HepG2 (cell line): Measurements from ENCODE around the gene N4BP2L1. TPM values are rescaled to one million over a fixed set of nuclear protein-coding genes. Genes with fewer than 3 reads are reported as not detected.
A peak's percentile ranks its signal among the peaks of the same experiment; 100 is the strongest.

Experiments
- ATAC-seq: fragments of 200-7000 bp; cut with Tn5 transposase; 3 replicates; pipeline ENCODE4 v1.9.1; 2020; ENCODE audit warnings: mild to moderate bottlenecking, moderate library complexity
- BruUV-seq: library from RNA; stranded (reverse); fragments of 400-500 nt; replicated peaks from 2 replicates; lab custom pipeline; 2021; lab: Mats Ljungman, UMichigan
- CTCF ChIA-PET: fragments of 300-600 bp; formaldehyde crosslinking; extraction: SDS; loops from one replicate; lab custom pipeline; 2021; ENCODE audit warnings: low total read pairs, inconsistent platforms, low intra/inter-chr PET ratio; lab: Yijun Ruan, JAX
- POLR2A ChIA-PET: fragments of 350-600 bp; sonication (Branson Sonifier 250); formaldehyde crosslinking; loops from one replicate; lab custom pipeline; 2020; ENCODE audit warnings: antibody characterized with exemption, inconsistent platforms; lab: Yijun Ruan, JAX
- DNase-seq: peaks from one replicate; pipeline ENCODE4 v3.0.0-alpha.2; 2015; ENCODE audit warnings: low spot score
- FAIRE-seq: peaks from 3 replicates; lab custom pipeline; 2011; peaks lifted over from hg19 to GRCh38; lab: Jason Lieb, UNC
- H2AFZ ChIP-seq: one replicate; pipeline ENCODE4 v1.6.1; 2011; ENCODE audit warnings: low read length, inconsistent platforms
- H3K27ac ChIP-seq: fragments of 300-600 bp; 3 replicates; pipeline ENCODE4 v1.8.0; 2011; ENCODE audit warnings: mixed run types, mild to moderate bottlenecking, mixed read lengths, low read length, inconsistent platforms; ENCODE audit not compliant: insufficient read depth; ENCODE audit errors: extremely low read length
- H3K27me3 ChIP-seq, 2 experiments: fragments of 200-600 bp in 1 of 2; 2 replicates in 1 of 2; 3 replicates in 1 of 2; pipeline versions ENCODE4 v1.6.0 to v1.8.0; 2011; ENCODE audit warnings: low read length in 2 of 2, mild to moderate bottlenecking in 2 of 2, moderate library complexity in 2 of 2, inconsistent platforms in 1 of 2; ENCODE audit not compliant: insufficient read depth in 2 of 2, control insufficient read depth in 1 of 2
- H3K36me3 ChIP-seq, 2 experiments: fragments of 200-600 bp in 1 of 2; replicated peaks in 1 of 2; 2 replicates in 1 of 2; 3 replicates in 1 of 2; pipeline versions ENCODE4 v1.5.1 to v1.8.0; 2011; ENCODE audit warnings: low read length in 2 of 2, inconsistent platforms in 1 of 2; ENCODE audit not compliant: insufficient read depth in 2 of 2, control insufficient read depth in 1 of 2
- H3K4me1 ChIP-seq: 2 replicates; pipeline ENCODE4 v1.5.1; 2012; ENCODE audit warnings: low read length, inconsistent platforms; ENCODE audit not compliant: insufficient read depth
- H3K4me2 ChIP-seq: 2 replicates; pipeline ENCODE4 v1.6.0; 2011; ENCODE audit warnings: low read depth, low read length, inconsistent platforms
- H3K4me3 ChIP-seq, 3 experiments: fragments of 200-600 bp in 1 of 3; sonication (generic), shearing (Covaris generic) in 1 of 3; replicated peaks in 1 of 3; 2 replicates each; pipeline ENCODE4 v1.5.1; 2011 to 2016; ENCODE audit warnings: low read length in 3 of 3, inconsistent platforms in 2 of 3, low read depth in 2 of 3, mild to moderate bottlenecking in 2 of 3, control low read depth in 1 of 3, mixed read lengths in 1 of 3; ENCODE audit not compliant: insufficient read depth in 1 of 3
- H3K79me2 ChIP-seq: one replicate; pipeline ENCODE4 v1.6.1; 2011; ENCODE audit warnings: low read length, inconsistent platforms; ENCODE audit not compliant: insufficient read depth
- H3K9ac ChIP-seq: 2 replicates; pipeline ENCODE4 v1.6.0; 2011; ENCODE audit warnings: mild to moderate bottlenecking, low read depth, low read length, inconsistent platforms; ENCODE audit not compliant: insufficient read depth
- H3K9me3 ChIP-seq: 2 replicates; pipeline ENCODE4 v1.5.1; 2012; ENCODE audit warnings: mild to moderate bottlenecking, low read length
- H4K20me1 ChIP-seq: 2 replicates; pipeline ENCODE4 v1.6.0; 2011; ENCODE audit warnings: inconsistent platforms, mild to moderate bottlenecking, low read length, moderate library complexity; ENCODE audit not compliant: insufficient read depth
- ERF ChIP-seq: IDR thresholded peaks from 2 replicates; pipeline ENCODE4 v1.6.1; 2018; ENCODE audit warnings: missing biosample characterization, missing genetic modification reagents
- MEIS1 ChIP-seq: sonication (generic); formaldehyde crosslinking; IDR thresholded peaks from 2 replicates; pipeline ENCODE4 v1.9.0; 2021; ENCODE audit warnings: mild to moderate bottlenecking, missing genetic modification reagents, moderate library complexity, borderline replicate concordance
- TSC22D2 ChIP-seq: sonication (generic); formaldehyde crosslinking; IDR thresholded peaks from 2 replicates; pipeline ENCODE4 v1.5.1; 2020; ENCODE audit warnings: missing genetic modification reagents, mild to moderate bottlenecking, borderline replicate concordance
- WGBS: methylation state at CpG from one replicate; pipeline ENCODE4 v1.1.6; 2017; ENCODE audit warnings: low lambda C conversion rate; 5-methylcytosine and 5-hydroxymethylcytosine counted together
- in situ Hi-C: cut with HindIII; loops from 2 replicates; pipeline ENCODE4 v1.10.0; 2017; ENCODE audit warnings: low pct_unique_long_range_greater_than_20kb; ENCODE audit not compliant: extremely low pct_ligation_motif_present
- intact Hi-C: fragments of 100-400 bp; cut with micrococcal nuclease; formaldehyde crosslinking; loops from one replicate; pipeline ENCODE4 v1.10.0; 2022; ENCODE audit not compliant: unreplicated experiment
- polyA plus RNA-seq, 8 experiments: library from polyadenylated mRNA; depleted of rRNA in 3 of 8; stranded (reverse) in 7 of 8; unstranded in 1 of 8; fragments of >200 nt; fragmentation: Illumina TruSeq in 4 of 8; extraction: Trizol in 4 of 8; gene quantifications; 2 replicates each; pipeline versions ENCODE4 v1.2.1 to v1.2.3, GENCODE V29; 2011 to 2016; ENCODE audit warnings: low read depth in 4 of 8, missing spikeins in 1 of 8, mixed read lengths in 1 of 8; ENCODE audit not compliant: insufficient read depth in 1 of 8
- total RNA-seq, 5 experiments: library from RNA; depleted of rRNA; stranded (reverse); fragments of >200 nt; fragmentation: Illumina TruSeq; extraction: Trizol; gene quantifications; 2 replicates each; pipeline ENCODE4 v1.2.3, GENCODE V29; 2016; ENCODE audit warnings: low read depth in 1 of 5
- TF ChIP-seq, protein P1 (sequence below): IDR thresholded peaks from 2 replicates; pipeline ENCODE4 v1.6.1; 2018; ENCODE audit warnings: missing genetic modification reagents, mild to moderate bottlenecking, missing compliant biosample characterization
- TF ChIP-seq, protein P2 (sequence below): IDR thresholded peaks from 2 replicates; pipeline ENCODE4 v1.6.1; 2016; ENCODE audit warnings: low read depth, missing genetic modification reagents, missing compliant biosample characterization
- TF ChIP-seq, protein P3 (sequence below): sonication (generic); formaldehyde crosslinking; IDR thresholded peaks from 2 replicates; pipeline ENCODE4 v1.4.0; 2020; ENCODE audit warnings: missing genetic modification reagents
- TF ChIP-seq, protein P4 (sequence below): sonication (generic); formaldehyde crosslinking; conservative IDR thresholded peaks from 2 replicates; pipeline ENCODE4 v1.4.0; 2020; ENCODE audit warnings: missing genetic modification reagents

The N4BP2L1 gene
- total and polyA plus RNA-seq, 2 of the 13 experiments (the other 11 are each of a cell fraction or from before 2014, with no cell fraction given) = 13.2 to 34.5 TPM

DNA sequence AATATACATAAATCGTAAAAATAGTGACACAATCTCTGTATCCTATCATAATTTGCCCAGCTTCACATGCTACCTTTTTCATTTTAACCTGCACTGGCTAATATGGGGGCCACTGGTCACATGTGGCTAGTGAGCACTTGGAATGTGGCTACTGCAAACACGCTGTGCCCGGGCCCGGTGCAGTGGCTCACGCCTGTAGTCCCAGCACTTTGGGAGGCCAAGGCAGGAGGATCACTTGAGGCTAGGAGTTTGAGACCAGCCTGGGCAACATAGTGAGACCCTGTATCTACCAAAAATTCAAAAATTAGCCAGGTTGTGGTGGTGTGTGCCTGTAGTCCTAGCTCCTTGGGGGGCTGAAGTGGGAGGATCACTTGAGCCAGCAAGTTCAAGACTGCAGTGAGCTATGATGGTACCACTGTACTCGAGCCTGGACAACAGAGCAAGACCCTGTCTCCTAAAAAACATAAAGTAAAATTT, 1.5 kb upstream of the N4BP2L1 start (continued):
- TF ChIP-seq, protein P1, sequence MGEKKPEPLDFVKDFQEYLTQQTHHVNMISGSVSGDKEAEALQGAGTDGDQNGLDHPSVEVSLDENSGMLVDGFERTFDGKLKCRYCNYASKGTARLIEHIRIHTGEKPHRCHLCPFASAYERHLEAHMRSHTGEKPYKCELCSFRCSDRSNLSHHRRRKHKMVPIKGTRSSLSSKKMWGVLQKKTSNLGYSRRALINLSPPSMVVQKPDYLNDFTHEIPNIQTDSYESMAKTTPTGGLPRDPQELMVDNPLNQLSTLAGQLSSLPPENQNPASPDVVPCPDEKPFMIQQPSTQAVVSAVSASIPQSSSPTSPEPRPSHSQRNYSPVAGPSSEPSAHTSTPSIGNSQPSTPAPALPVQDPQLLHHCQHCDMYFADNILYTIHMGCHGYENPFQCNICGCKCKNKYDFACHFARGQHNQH (CRISPR knock-in tag) = no peak
- TF ChIP-seq TSC22D2 (CRISPR knock-in tag) = no peak

DNA sequence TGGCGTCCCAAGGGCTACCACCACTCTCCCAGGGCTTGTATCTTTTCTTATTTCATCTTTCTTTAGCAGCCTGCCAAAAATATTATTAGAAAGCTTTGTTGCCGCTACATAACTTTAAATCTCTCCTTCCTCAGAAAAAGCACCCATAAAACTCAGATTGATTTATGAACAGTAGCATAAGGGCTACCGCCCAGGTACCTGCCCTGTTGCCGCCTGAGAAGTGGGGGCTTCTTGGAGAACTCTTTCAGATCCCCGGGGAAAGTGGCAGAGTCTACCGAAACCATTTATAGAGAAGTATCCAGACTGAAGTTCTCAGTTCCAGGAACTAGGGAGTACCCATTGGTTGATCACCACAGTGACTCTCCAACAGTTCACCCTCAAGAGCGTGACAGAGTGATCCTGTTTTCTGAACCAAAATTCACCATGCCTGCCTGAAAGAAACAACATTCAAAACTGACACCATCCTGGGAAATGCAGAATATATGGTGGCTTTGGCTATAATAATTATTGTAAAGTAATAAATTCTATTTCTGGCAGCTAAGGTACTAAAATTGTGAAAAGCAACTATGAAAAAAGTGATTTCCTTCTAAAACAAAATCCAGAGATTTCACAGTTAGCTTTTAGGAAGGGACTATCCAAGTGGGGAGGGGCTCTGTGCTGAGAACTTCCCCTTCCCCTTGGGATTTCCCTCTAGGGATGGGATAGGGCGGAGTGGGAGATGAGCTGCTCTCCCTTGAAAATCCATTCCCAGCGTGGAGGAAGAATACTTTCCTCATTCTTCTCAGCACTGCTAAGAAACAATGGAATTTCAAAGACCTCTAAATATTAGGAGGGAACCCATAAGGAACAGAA, 877 bp upstream of the N4BP2L1 start:
- H3K4me3 ChIP-seq = peak overlapping the region; percentile 76 to 90 (median 85)
- H4K20me1 ChIP-seq = peaks cover 21% of the 10 kb centered on the region; the same call in 1 of the 2 replicates
- DNase-seq = no peak
- TSS peak; percentile 99 for BruUV-seq
- peaks cover 33% of the 10 kb centered on the region for H3K79me2 ChIP-seq
- H3K4me2 ChIP-seq = peak overlapping the region; percentile 88
- peak; percentile 2 for ATAC-seq
- 38% methylated on average over 9 of the region's 9 CpGs for WGBS
- peaks cover 58% of the 10 kb centered on the region for H3K4me1 ChIP-seq
- H2AFZ ChIP-seq = peak overlapping the region; percentile 18
- intact Hi-C loops (loop anchor here (2.0 to 10.0 kb wide), 2 partner anchors 14 to 106 kb away; partner anchors contain the start of gene N4BP2L2), in situ Hi-C loops (loop anchor here (25.0 kb wide), 1 partner anchor 392 kb away; the partner anchor contains the start of gene FRY)
- ChIA-PET POLR2A (interaction anchor here (0.7 to 2.7 kb wide), 15 partner anchors 10 to 1214 kb away, joined by 3 to 19 read pairs (median 4); partner anchors contain the start of genes BRCA2, N4BP2L2, PDS5B and ZAR1L), CTCF (no interaction called here)
- H3K9me3 ChIP-seq = no peaks in the 10 kb centered on the region
- H3K9ac ChIP-seq = peak overlapping the region; percentile 89
- no peaks in the 10 kb centered on the region; a peak in 1 of 5 replicates for H3K27me3 ChIP-seq
- peak overlapping the region; percentile 94 for H3K27ac ChIP-seq
- FAIRE-seq = no peak
- H3K36me3 ChIP-seq = peaks cover 0 to 3% of the 10 kb centered on the region in 2 experiments; a peak in 3 of 5 replicates
- TF ChIP-seq, protein P2, sequence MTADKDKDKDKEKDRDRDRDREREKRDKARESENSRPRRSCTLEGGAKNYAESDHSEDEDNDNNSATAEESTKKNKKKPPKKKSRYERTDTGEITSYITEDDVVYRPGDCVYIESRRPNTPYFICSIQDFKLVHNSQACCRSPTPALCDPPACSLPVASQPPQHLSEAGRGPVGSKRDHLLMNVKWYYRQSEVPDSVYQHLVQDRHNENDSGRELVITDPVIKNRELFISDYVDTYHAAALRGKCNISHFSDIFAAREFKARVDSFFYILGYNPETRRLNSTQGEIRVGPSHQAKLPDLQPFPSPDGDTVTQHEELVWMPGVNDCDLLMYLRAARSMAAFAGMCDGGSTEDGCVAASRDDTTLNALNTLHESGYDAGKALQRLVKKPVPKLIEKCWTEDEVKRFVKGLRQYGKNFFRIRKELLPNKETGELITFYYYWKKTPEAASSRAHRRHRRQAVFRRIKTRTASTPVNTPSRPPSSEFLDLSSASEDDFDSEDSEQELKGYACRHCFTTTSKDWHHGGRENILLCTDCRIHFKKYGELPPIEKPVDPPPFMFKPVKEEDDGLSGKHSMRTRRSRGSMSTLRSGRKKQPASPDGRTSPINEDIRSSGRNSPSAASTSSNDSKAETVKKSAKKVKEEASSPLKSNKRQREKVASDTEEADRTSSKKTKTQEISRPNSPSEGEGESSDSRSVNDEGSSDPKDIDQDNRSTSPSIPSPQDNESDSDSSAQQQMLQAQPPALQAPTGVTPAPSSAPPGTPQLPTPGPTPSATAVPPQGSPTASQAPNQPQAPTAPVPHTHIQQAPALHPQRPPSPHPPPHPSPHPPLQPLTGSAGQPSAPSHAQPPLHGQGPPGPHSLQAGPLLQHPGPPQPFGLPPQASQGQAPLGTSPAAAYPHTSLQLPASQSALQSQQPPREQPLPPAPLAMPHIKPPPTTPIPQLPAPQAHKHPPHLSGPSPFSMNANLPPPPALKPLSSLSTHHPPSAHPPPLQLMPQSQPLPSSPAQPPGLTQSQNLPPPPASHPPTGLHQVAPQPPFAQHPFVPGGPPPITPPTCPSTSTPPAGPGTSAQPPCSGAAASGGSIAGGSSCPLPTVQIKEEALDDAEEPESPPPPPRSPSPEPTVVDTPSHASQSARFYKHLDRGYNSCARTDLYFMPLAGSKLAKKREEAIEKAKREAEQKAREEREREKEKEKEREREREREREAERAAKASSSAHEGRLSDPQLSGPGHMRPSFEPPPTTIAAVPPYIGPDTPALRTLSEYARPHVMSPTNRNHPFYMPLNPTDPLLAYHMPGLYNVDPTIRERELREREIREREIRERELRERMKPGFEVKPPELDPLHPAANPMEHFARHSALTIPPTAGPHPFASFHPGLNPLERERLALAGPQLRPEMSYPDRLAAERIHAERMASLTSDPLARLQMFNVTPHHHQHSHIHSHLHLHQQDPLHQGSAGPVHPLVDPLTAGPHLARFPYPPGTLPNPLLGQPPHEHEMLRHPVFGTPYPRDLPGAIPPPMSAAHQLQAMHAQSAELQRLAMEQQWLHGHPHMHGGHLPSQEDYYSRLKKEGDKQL (CRISPR knock-in tag) = no peak
- TF ChIP-seq, protein P3, sequence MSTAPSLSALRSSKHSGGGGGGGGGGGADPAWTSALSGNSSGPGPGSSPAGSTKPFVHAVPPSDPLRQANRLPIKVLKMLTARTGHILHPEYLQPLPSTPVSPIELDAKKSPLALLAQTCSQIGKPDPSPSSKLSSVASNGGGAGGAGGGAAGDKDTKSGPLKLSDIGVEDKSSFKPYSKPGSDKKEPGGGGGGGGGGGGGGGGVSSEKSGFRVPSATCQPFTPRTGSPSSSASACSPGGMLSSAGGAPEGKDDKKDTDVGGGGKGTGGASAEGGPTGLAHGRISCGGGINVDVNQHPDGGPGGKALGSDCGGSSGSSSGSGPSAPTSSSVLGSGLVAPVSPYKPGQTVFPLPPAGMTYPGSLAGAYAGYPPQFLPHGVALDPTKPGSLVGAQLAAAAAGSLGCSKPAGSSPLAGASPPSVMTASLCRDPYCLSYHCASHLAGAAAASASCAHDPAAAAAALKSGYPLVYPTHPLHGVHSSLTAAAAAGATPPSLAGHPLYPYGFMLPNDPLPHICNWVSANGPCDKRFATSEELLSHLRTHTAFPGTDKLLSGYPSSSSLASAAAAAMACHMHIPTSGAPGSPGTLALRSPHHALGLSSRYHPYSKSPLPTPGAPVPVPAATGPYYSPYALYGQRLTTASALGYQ = peak; percentile 35; the same call in 1 of the 2 replicates
- TF ChIP-seq, protein P4, sequence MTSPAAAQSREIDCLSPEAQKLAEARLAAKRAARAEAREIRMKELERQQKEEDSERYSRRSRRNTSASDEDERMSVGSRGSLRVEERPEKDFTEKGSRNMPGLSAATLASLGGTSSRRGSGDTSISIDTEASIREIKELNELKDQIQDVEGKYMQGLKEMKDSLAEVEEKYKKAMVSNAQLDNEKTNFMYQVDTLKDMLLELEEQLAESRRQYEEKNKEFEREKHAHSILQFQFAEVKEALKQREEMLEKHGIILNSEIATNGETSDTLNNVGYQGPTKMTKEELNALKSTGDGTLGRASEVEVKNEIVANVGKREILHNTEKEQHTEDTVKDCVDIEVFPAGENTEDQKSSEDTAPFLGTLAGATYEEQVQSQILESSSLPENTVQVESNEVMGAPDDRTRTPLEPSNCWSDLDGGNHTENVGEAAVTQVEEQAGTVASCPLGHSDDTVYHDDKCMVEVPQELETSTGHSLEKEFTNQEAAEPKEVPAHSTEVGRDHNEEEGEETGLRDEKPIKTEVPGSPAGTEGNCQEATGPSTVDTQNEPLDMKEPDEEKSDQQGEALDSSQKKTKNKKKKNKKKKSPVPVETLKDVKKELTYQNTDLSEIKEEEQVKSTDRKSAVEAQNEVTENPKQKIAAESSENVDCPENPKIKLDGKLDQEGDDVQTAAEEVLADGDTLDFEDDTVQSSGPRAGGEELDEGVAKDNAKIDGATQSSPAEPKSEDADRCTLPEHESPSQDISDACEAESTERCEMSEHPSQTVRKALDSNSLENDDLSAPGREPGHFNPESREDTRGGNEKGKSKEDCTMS (CRISPR knock-in tag) = no peak
- TF ChIP-seq ERF (CRISPR knock-in tag) (no peak), MEIS1 (CRISPR knock-in tag) (0 out of 2 replicates have a peak, but pooled peaks have one; percentile 3)
